ENCODE results near the gene ELP4.

ELP4 gene

DNA sequence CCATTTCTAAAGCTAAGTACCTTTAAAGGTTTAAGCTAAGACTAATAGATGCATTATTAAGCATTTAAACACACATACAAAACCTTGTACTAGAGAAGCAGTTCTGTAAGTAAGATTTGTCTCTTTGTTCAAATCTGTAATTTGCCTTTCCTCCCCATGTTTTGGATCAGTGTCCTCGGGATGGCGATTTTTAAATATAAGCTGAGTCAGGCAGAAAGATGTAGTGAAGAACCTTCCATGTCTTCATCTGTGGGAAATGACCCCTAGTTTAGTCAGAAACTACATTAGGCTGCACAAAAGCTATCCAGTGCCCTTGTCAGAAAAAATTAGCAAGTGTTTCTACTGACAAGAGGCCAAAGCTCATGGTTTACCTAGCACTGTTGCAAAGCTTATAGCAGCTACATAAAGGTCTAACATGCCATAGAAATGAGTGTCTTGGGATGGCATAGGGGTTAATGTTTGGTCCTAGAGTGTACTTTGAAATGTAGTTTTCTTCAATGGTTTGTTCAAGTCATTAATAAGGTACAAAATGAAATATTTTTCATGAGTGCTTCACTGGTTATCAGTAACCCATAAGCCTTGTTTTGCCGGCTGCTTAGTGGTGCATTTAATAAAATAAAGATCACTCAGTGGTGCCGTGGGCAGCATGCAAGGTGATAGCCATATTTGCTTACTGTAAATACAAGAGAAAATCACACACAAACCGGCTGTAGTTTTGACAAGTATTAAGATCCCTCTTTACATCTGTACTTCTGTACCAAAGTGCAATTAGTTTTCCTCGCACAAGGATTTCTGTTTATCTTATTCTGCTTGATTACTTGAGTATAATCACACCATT, 139.8 kb downstream of the ELP4 start:
- no peaks in the 10 kb centered on the region for H4K20me1 ChIP-seq (ENCODE audit: insufficient read depth, low read length, poor library complexity, severe bottlenecking)

GRCh38 chr11:31651208-31651607, 141.6 kb downstream of the ELP4 start:
- H3K4me1 ChIP-seq (ENCODE audit: insufficient read depth, low read length, poor library complexity, severe bottlenecking), result no peaks in the 10 kb centered on the region
- no peak overlapping the region for H3K4me2 ChIP-seq (ENCODE audit: low read depth, low read length, poor library complexity, severe bottlenecking)
- H3K9me3 ChIP-seq (ENCODE audit: insufficient read depth, low read depth, low read length), result no peaks in the 10 kb centered on the region
- no peak overlapping the region for H2AFZ ChIP-seq (ENCODE audit: low read length)
- no peaks in the 10 kb centered on the region for H3K79me2 ChIP-seq (ENCODE audit: insufficient read depth, low read length)
- H3K9me2 ChIP-seq (replicated peaks; ENCODE audit: low read depth, low read length), result no peaks in the 10 kb centered on the region
- H3K36me3 ChIP-seq (ENCODE audit: insufficient read depth, low read length), result no peaks in the 10 kb centered on the region
- H3K27me3 ChIP-seq (ENCODE audit: insufficient read depth, low read length, poor library complexity, severe bottlenecking), result no peaks in the 10 kb centered on the region
- no peaks in the 10 kb centered on the region for H4K20me1 ChIP-seq (ENCODE audit: insufficient read depth, low read length, poor library complexity, severe bottlenecking)
- H3K9ac ChIP-seq (ENCODE audit: low read depth, low read length, poor library complexity, severe bottlenecking), result no peak overlapping the region
- H3F3A ChIP-seq (ENCODE audit: low read depth), result no peaks in the 10 kb centered on the region
- TF ChIP-seq EZH2phosphoT487 (IDR thresholded peaks at IDR 0.05; ENCODE audit: borderline replicate concordance), result no peak
- TF ChIP-seq, protein P1, sequence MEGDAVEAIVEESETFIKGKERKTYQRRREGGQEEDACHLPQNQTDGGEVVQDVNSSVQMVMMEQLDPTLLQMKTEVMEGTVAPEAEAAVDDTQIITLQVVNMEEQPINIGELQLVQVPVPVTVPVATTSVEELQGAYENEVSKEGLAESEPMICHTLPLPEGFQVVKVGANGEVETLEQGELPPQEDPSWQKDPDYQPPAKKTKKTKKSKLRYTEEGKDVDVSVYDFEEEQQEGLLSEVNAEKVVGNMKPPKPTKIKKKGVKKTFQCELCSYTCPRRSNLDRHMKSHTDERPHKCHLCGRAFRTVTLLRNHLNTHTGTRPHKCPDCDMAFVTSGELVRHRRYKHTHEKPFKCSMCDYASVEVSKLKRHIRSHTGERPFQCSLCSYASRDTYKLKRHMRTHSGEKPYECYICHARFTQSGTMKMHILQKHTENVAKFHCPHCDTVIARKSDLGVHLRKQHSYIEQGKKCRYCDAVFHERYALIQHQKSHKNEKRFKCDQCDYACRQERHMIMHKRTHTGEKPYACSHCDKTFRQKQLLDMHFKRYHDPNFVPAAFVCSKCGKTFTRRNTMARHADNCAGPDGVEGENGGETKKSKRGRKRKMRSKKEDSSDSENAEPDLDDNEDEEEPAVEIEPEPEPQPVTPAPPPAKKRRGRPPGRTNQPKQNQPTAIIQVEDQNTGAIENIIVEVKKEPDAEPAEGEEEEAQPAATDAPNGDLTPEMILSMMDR (conservative IDR thresholded peaks at IDR 0.05; ENCODE audit: low read length), result no peak
- no peak overlapping the region for H3K4me3 ChIP-seq (ENCODE audit: low read length, poor library complexity, severe bottlenecking)

More for the DNA sequence above, 139.8 kb downstream of the ELP4 start:
- H3K27me3 ChIP-seq (ENCODE audit: insufficient read depth, low read length, poor library complexity, severe bottlenecking), result no peaks in the 10 kb centered on the region
- no peaks in the 10 kb centered on the region for H3F3A ChIP-seq (ENCODE audit: low read depth)
- H3K4me3 ChIP-seq (ENCODE audit: low read length, poor library complexity, severe bottlenecking), result no peak overlapping the region
- H3K9ac ChIP-seq (ENCODE audit: low read depth, low read length, poor library complexity, severe bottlenecking), result no peak overlapping the region
- no peaks in the 10 kb centered on the region for H3K36me3 ChIP-seq (ENCODE audit: insufficient read depth, low read length)
- H3K4me2 ChIP-seq (ENCODE audit: low read depth, low read length, poor library complexity, severe bottlenecking), result no peak overlapping the region
- H3K9me2 ChIP-seq (replicated peaks; ENCODE audit: low read depth, low read length), result no peaks in the 10 kb centered on the region
- H2AFZ ChIP-seq (ENCODE audit: low read length), result no peak overlapping the region
- no peaks in the 10 kb centered on the region for H3K79me2 ChIP-seq (ENCODE audit: insufficient read depth, low read length)
- H3K9me3 ChIP-seq (ENCODE audit: insufficient read depth, low read depth, low read length), result no peaks in the 10 kb centered on the region
- H3K4me1 ChIP-seq (ENCODE audit: insufficient read depth, low read length, poor library complexity, severe bottlenecking), result no peaks in the 10 kb centered on the region
- TF ChIP-seq, protein P1 (conservative IDR thresholded peaks at IDR 0.05; ENCODE audit: low read length), result no peak
- no peak for TF ChIP-seq EZH2phosphoT487 (IDR thresholded peaks at IDR 0.05; ENCODE audit: borderline replicate concordance)

GRCh38 chr11:31651822-31652221, 142.3 kb downstream of the ELP4 start:
- Histone ChIP-seq H3K4me2 (ENCODE audit: low read depth, low read length, poor library complexity, severe bottlenecking) (no peak overlapping the region), H3F3A (ENCODE audit: low read depth) (no peaks in the 10 kb centered on the region), H3K9me2 (replicated peaks; ENCODE audit: low read depth, low read length) (no peaks in the 10 kb centered on the region), H3K9ac (ENCODE audit: low read depth, low read length, poor library complexity, severe bottlenecking) (no peak overlapping the region), H4K20me1 (ENCODE audit: insufficient read depth, low read length, poor library complexity, severe bottlenecking) (no peaks in the 10 kb centered on the region), H3K36me3 (ENCODE audit: insufficient read depth, low read length) (no peaks in the 10 kb centered on the region), H3K27me3 (ENCODE audit: insufficient read depth, low read length, poor library complexity, severe bottlenecking) (no peaks in the 10 kb centered on the region), H2AFZ (ENCODE audit: low read length) (no peak overlapping the region), H3K4me3 (ENCODE audit: low read length, poor library complexity, severe bottlenecking) (no peak overlapping the region), H3K9me3 (ENCODE audit: insufficient read depth, low read depth, low read length) (no peaks in the 10 kb centered on the region), H3K4me1 (ENCODE audit: insufficient read depth, low read length, poor library complexity, severe bottlenecking) (no peaks in the 10 kb centered on the region), H3K79me2 (ENCODE audit: insufficient read depth, low read length) (no peaks in the 10 kb centered on the region)
- no peak for TF ChIP-seq EZH2phosphoT487 (IDR thresholded peaks at IDR 0.05; ENCODE audit: borderline replicate concordance)
- TF ChIP-seq, protein P1 (conservative IDR thresholded peaks at IDR 0.05; ENCODE audit: low read length), result no peak
